Measurements from ENCODE around the gene RAB6B. TPM values are rescaled to one million over a fixed set of nuclear protein-coding genes. Genes with fewer than 3 reads are reported as not detected.

The RAB6B gene
- total and polyA plus RNA-seq, 2 of the 4 experiments (the other 2 are of a cell fraction): 0.18 to 1.2 TPM

DNA sequence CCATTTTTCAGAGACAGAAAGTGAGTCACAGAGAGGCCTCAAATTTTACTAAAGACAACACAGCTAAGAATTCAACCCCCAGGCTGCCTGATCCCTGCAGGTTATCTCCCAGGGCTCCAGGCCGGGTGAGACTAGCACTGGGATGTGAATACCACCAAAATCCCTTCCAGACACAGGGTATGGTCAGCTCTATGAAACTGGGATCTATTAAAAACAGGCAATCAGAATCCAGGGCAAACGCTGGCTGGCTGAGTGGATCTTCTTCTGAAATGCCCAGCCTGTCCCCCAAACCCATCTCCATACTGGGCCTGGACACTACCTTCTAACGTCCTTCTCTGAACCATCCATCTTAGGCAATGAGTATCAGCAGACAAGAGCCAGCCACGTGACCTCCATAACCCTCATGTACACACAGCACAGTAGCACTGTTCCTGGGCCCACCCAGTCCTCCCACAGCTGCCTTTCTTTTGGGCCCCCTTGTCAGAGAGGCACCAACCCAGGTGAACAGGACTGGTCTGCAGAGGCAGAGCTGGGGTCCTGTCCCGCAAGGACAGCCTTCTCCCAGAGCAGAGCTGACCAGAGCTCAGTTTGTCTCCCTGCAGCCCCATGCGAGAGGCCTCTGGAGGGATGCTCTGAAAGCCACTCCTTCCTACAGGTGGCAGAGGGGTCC is 1.9 kb downstream of the RAB6B start:
- H3K27me3 ChIP-seq (ENCODE audit: control insufficient read depth, insufficient read depth, low read length): peaks cover 47% of the 10 kb centered on the region
- H3K4me2 ChIP-seq (ENCODE audit: low read depth, low read length): no peak overlapping the region
- no peak overlapping the region for H3K4ac ChIP-seq (ENCODE audit: low read depth, low read length)
- H3K4me3 ChIP-seq (ENCODE audit: insufficient read depth, low read depth, low read length): no peak overlapping the region
- dilution Hi-C loops (cut with HindIII; ENCODE audit: low sequenced_read_pairs, unreplicated experiment) (no loop called here), intact Hi-C loops (cut with micrococcal nuclease) (no loop called here), in situ Hi-C loops (cut with MboI; ENCODE audit: low sequenced_read_pairs) (no loop called here)
- no peak overlapping the region for H3K18ac ChIP-seq (ENCODE audit: low read depth, low read length)
- H3K79me1 ChIP-seq (ENCODE audit: low read depth in 1 of 2, low read length in 2 of 2): no peaks in the 10 kb centered on the region
- DNase-seq (no peak), ATAC-seq (ENCODE audit: low read depth) (no peak)
- no peak overlapping the region for H3K23ac ChIP-seq (ENCODE audit: low read depth, low read length)
- H2AFZ ChIP-seq (replicated peaks; ENCODE audit: low read length, poor library complexity): no peak overlapping the region
- no peak overlapping the region for H2AK9ac ChIP-seq (replicated peaks; ENCODE audit: low read depth, low read length, poor library complexity)
- no peak overlapping the region for H4K8ac ChIP-seq (ENCODE audit: low read depth in 2 of 2, low read length in 2 of 2)
- no peak overlapping the region for H4K91ac ChIP-seq (ENCODE audit: insufficient read depth, low read depth, low read length)
- POLR2A ChIA-PET (ENCODE audit: unreplicated experiment): no interaction called here
- WGBS, 2 experiments (ENCODE audit: extremely low coverage in 2 of 2, insufficient read length in 1 of 2): 71% methylated on average over 2 of the region's 6 CpGs; no CpG with 5 or more reads in 1 of the 2 experiments
- H3K27ac ChIP-seq (ENCODE audit: insufficient read depth, low read length): no peak overlapping the region
- H2BK120ac ChIP-seq (ENCODE audit: low read depth, low read length): no peak overlapping the region
- no peaks in the 10 kb centered on the region for H3K9me3 ChIP-seq (ENCODE audit: control insufficient read depth, insufficient read depth, low read length)
- H4K5ac ChIP-seq (ENCODE audit: low read depth, low read length): no peak overlapping the region
- H3K56ac ChIP-seq (ENCODE audit: extremely low read depth, insufficient read depth, low read length): no peak overlapping the region
- H3K4me1 ChIP-seq (ENCODE audit: control insufficient read depth, insufficient read depth, low read length): no peaks in the 10 kb centered on the region
- no peak for TF ChIP-seq BHLHE40 (IDR thresholded peaks at IDR 0.05; ENCODE audit: low read depth, low read length)
- TF ChIP-seq, protein P1, sequence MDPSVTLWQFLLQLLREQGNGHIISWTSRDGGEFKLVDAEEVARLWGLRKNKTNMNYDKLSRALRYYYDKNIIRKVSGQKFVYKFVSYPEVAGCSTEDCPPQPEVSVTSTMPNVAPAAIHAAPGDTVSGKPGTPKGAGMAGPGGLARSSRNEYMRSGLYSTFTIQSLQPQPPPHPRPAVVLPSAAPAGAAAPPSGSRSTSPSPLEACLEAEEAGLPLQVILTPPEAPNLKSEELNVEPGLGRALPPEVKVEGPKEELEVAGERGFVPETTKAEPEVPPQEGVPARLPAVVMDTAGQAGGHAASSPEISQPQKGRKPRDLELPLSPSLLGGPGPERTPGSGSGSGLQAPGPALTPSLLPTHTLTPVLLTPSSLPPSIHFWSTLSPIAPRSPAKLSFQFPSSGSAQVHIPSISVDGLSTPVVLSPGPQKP (IDR thresholded peaks at IDR 0.05; ENCODE audit: borderline replicate concordance, low read depth, low read length): no peak
- TF ChIP-seq MAZ (IDR thresholded peaks at IDR 0.05; ENCODE audit: borderline replicate concordance, low read depth, low read length): no peak
- no peak for TF ChIP-seq MXI1 (IDR thresholded peaks at IDR 0.05; ENCODE audit: borderline replicate concordance, low read depth, low read length)
- TF ChIP-seq RFX5 (IDR thresholded peaks at IDR 0.05; ENCODE audit: low read depth, low read length): no peak
- no peak for TF ChIP-seq CEBPB (IDR thresholded peaks at IDR 0.05; ENCODE audit: low read depth, low read length)
- TF ChIP-seq NFE2L2 (IDR thresholded peaks at IDR 0.05; ENCODE audit: low read depth, low read length): no peak
- TF ChIP-seq POLR2A (IDR thresholded peaks at IDR 0.05; ENCODE audit: low read depth, low read length): no peak
- TF ChIP-seq RCOR1 (IDR thresholded peaks at IDR 0.05; ENCODE audit: insufficient replicate concordance, low read length): no peak
- TF ChIP-seq CHD1 (IDR thresholded peaks at IDR 0.05; ENCODE audit: low read depth, low read length): no peak
- TF ChIP-seq, protein P2, sequence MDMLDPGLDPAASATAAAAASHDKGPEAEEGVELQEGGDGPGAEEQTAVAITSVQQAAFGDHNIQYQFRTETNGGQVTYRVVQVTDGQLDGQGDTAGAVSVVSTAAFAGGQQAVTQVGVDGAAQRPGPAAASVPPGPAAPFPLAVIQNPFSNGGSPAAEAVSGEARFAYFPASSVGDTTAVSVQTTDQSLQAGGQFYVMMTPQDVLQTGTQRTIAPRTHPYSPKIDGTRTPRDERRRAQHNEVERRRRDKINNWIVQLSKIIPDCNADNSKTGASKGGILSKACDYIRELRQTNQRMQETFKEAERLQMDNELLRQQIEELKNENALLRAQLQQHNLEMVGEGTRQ (IDR thresholded peaks at IDR 0.05; ENCODE audit: low read depth, low read length): no peak
- H2BK5ac ChIP-seq (ENCODE audit: low read depth, low read length, poor library complexity, severe bottlenecking): no peak overlapping the region
- no peak overlapping the region for H2AK5ac ChIP-seq (ENCODE audit: low read depth, low read length)
- H3K9ac ChIP-seq (ENCODE audit: low read depth, low read length): no peak overlapping the region
- no peak overlapping the region for H2BK20ac ChIP-seq (ENCODE audit: low read depth, low read length)
- no peak overlapping the region for H2BK15ac ChIP-seq (ENCODE audit: low read depth, low read length)
- no peak overlapping the region for H3K14ac ChIP-seq (replicated peaks; ENCODE audit: low read depth, low read length)
- BruUV-seq (replicated peaks): no TSS peak
- no peaks in the 10 kb centered on the region for H3K36me3 ChIP-seq (ENCODE audit: control insufficient read depth, insufficient read depth, low read length)
- no peaks in the 10 kb centered on the region for H4K20me1 ChIP-seq (ENCODE audit: insufficient read depth, low read length)
- no peaks in the 10 kb centered on the region for H3K9me1 ChIP-seq (ENCODE audit: insufficient read depth, low read length)
- CTCF ChIA-PET: no interaction called here
